IPS-15b (cell line): ENCODE data around the gene GET4.
"Not testable (repeated sequence)": the region's sequence is repeated elsewhere in the genome, so short reads cannot be mapped to it uniquely, and the experiment has no call there.

Experiments
- H3K27me3 ChIP-seq: one replicate; pipeline ENCODE4 v1.6.1; 2013; ENCODE audit warnings: low read length; ENCODE audit not compliant: control insufficient read depth, insufficient read depth
- H3K36me3 ChIP-seq: one replicate; pipeline ENCODE4 v1.6.1; 2013; ENCODE audit warnings: low read length; ENCODE audit not compliant: control insufficient read depth, insufficient read depth
- H3K4me1 ChIP-seq: one replicate; pipeline ENCODE4 v1.6.1; 2013; ENCODE audit warnings: mild to moderate bottlenecking, low read length; ENCODE audit not compliant: control insufficient read depth, insufficient read depth
- H3K4me3 ChIP-seq: one replicate; pipeline ENCODE4 v1.5.1; 2013; ENCODE audit warnings: low read depth, low read length
- H3K9ac ChIP-seq: one replicate; pipeline ENCODE4 v1.6.1; 2013; ENCODE audit warnings: low read depth, mild to moderate bottlenecking, low read length
- H3K9me3 ChIP-seq: one replicate; pipeline ENCODE4 v1.6.1; 2013; ENCODE audit warnings: mild to moderate bottlenecking, low read length; ENCODE audit not compliant: control insufficient read depth, insufficient read depth

Gene GET4

GRCh38 chr7:836429-836828 lies 39.9 kb upstream of the GET4 start:
- Histone ChIP-seq H3K27me3 (no peaks in the 10 kb centered on the region), H3K9ac (no peak overlapping the region), H3K4me1 (peaks cover 12% of the 10 kb centered on the region), H3K36me3 (peaks cover 33% of the 10 kb centered on the region), H3K4me3 (no peak overlapping the region), H3K9me3 (no peaks in the 10 kb centered on the region)

GRCh38 chr7:837001-837400 lies 39.4 kb upstream of the GET4 start:
- Histone ChIP-seq H3K27me3 (no peaks in the 10 kb centered on the region), H3K4me1 (peaks cover 11% of the 10 kb centered on the region), H3K36me3 (peaks cover 36% of the 10 kb centered on the region), H3K4me3 (no peak overlapping the region), H3K9me3 (no peaks in the 10 kb centered on the region), H3K9ac (no peak overlapping the region)

- Histone ChIP-seq H3K27me3 (no peaks in the 10 kb centered on the region), H3K4me1 (no peaks in the 10 kb centered on the region), H3K36me3 (peaks cover 55% of the 10 kb centered on the region), H3K4me3 (no peak overlapping the region), H3K9ac (no peak overlapping the region), H3K9me3 (no peaks in the 10 kb centered on the region)
These were observed 36.3 kb upstream of the GET4 start for GRCh38 chr7:840001-840600.

- no peaks in the 10 kb centered on the region for H3K9me3 ChIP-seq
- H3K4me3 ChIP-seq: no peak overlapping the region
- no peaks in the 10 kb centered on the region for H3K4me1 ChIP-seq
- no peak overlapping the region for H3K9ac ChIP-seq
- H3K36me3 ChIP-seq: peaks cover 57% of the 10 kb centered on the region
- no peaks in the 10 kb centered on the region for H3K27me3 ChIP-seq
These were observed 34.4 kb upstream of the GET4 start for GRCh38 chr7:841943-842342.

GRCh38 chr7:842431-843031 lies 33.8 kb upstream of the GET4 start:
- peaks cover 54% of the 10 kb centered on the region for H3K36me3 ChIP-seq
- H3K4me1 ChIP-seq: no peaks in the 10 kb centered on the region
- no peak overlapping the region for H3K9ac ChIP-seq
- H3K9me3 ChIP-seq: no peaks in the 10 kb centered on the region
- no peaks in the 10 kb centered on the region for H3K27me3 ChIP-seq
- no peak overlapping the region for H3K4me3 ChIP-seq

- no peak overlapping the region for H3K4me3 ChIP-seq
- H3K4me1 ChIP-seq: no peaks in the 10 kb centered on the region
- H3K9me3 ChIP-seq: no peaks in the 10 kb centered on the region
- peaks cover 54% of the 10 kb centered on the region for H3K36me3 ChIP-seq
- H3K27me3 ChIP-seq: no peaks in the 10 kb centered on the region
- H3K9ac ChIP-seq: no peak overlapping the region
These were observed 33.1 kb upstream of the GET4 start for GRCh38 chr7:843230-843629.

GRCh38 chr7:844043-844442 lies 32.3 kb upstream of the GET4 start:
- Histone ChIP-seq H3K9ac (no peak overlapping the region), H3K4me3 (no peak overlapping the region), H3K36me3 (peaks cover 50% of the 10 kb centered on the region), H3K4me1 (no peaks in the 10 kb centered on the region), H3K27me3 (no peaks in the 10 kb centered on the region), H3K9me3 (no peaks in the 10 kb centered on the region)

- Histone ChIP-seq H3K4me1 (no peaks in the 10 kb centered on the region), H3K4me3 (no peak overlapping the region), H3K36me3 (peaks cover 52% of the 10 kb centered on the region), H3K9ac (no peak overlapping the region), H3K9me3 (no peaks in the 10 kb centered on the region), H3K27me3 (no peaks in the 10 kb centered on the region)
These were observed 31.8 kb upstream of the GET4 start for GRCh38 chr7:844514-844913.

- H3K4me3 ChIP-seq: no peak overlapping the region
- no peaks in the 10 kb centered on the region for H3K9me3 ChIP-seq
- no peaks in the 10 kb centered on the region for H3K4me1 ChIP-seq
- no peak overlapping the region for H3K9ac ChIP-seq
- no peaks in the 10 kb centered on the region for H3K27me3 ChIP-seq
- H3K36me3 ChIP-seq: peaks cover 54% of the 10 kb centered on the region
These were observed 31.3 kb upstream of the GET4 start for GRCh38 chr7:845091-845490.

- H3K9ac ChIP-seq: no peak overlapping the region
- no peaks in the 10 kb centered on the region for H3K4me1 ChIP-seq
- no peak overlapping the region for H3K4me3 ChIP-seq
- H3K9me3 ChIP-seq: no peaks in the 10 kb centered on the region
- H3K27me3 ChIP-seq: no peaks in the 10 kb centered on the region
- peaks cover 52% of the 10 kb centered on the region for H3K36me3 ChIP-seq
These were observed 30.6 kb upstream of the GET4 start for GRCh38 chr7:845731-846130.

- not testable (repeated sequence) for H3K4me1 ChIP-seq, H3K27me3 ChIP-seq, H3K9me3 ChIP-seq, H3K9ac ChIP-seq, H3K4me3 ChIP-seq
- H3K36me3 ChIP-seq: peaks cover 59% of the 10 kb centered on the region
These were observed 29.2 kb upstream of the GET4 start for GRCh38 chr7:846958-847650.

- not testable (repeated sequence) for H3K9ac ChIP-seq
These were observed 28.6 kb upstream of the GET4 start for GRCh38 chr7:847728-848127.

More at GRCh38 chr7:847728-848127, 28.6 kb upstream of the GET4 start:
- not testable (repeated sequence) for H3K9me3 ChIP-seq, H3K27me3 ChIP-seq, H3K4me1 ChIP-seq, H3K4me3 ChIP-seq
- peaks cover 59% of the 10 kb centered on the region for H3K36me3 ChIP-seq
